LoVo (cell line): ENCODE results near the gene RNF115.
"Not testable (repeated sequence)": the region's sequence is repeated elsewhere in the genome, so short reads cannot be mapped to it uniquely, and the experiment has no call there.

ENCODE experiments used
- DNase-seq: peaks from one replicate; pipeline ENCODE4 v3.0.0-alpha.2; 2016; ENCODE audit warnings: low spot score

Gene RNF115

GRCh38 chr1:145730467-145730866, 93.4 kb downstream of the RNF115 start:
- no peak for DNase-seq

DNA sequence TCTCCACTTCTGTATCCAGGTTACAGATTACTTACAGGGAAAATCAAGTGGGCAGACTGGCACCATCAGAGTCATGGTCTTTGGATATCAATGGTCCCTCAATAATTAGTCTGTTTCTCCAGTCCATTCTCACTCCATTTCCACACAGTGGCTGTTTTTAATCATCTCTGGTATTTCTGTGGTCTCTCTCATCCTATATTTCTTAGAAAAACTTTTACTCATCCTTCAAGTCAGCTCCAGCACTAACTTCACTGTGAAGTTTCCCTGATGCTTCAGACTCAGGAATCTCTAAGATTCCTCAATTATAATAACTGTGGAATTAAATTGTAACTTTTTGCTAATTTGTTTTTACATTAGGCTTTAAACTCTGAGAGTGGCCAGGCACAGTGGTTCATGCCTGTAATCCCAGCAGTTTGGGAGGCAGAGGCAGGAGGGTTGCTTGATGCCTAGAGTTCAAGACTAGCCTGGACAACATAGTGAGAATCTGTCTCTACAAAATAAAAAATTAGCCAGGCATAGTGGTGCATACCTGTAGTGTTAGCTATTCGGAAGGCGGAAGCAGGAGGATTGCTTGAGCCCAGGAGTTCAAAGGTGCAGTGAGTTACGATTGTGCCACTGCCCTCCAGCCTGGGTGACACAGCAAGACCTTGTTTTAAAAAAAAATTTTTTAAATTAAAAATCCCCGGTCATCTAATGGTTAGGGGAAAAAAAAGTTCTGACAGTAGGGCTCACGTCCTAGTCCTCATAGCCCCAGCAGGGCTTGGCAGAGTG, 94.0 kb downstream of the RNF115 start:
- no peak for DNase-seq

GRCh38 chr1:145729196-145729595, 94.7 kb downstream of the RNF115 start:
- no peak for DNase-seq

- DNase-seq, result not testable (repeated sequence)
Measured at GRCh38 chr1:145726193-145726592, 97.7 kb downstream of the RNF115 start.

- DNase-seq, result peak; percentile 75
Measured at GRCh38 chr1:145720878-145721671, 102.8 kb downstream of the RNF115 start.

DNA sequence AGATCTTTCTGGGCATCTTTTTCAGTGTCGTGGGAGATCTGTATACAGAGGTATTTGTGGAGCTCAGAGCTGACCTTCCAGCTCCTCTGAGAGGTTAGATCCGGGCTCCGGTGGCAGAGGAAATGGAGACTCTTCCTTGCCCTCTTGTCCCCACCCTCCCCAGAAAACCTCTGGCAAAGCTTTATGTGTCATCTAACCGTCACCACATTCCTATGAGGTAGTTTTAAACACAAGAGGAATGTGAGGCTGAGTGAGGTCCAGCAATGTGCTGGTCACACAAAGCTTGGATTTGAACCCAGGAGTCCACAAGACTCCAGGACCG, 103.4 kb downstream of the RNF115 start:
- peak; percentile 26 for DNase-seq

DNA sequence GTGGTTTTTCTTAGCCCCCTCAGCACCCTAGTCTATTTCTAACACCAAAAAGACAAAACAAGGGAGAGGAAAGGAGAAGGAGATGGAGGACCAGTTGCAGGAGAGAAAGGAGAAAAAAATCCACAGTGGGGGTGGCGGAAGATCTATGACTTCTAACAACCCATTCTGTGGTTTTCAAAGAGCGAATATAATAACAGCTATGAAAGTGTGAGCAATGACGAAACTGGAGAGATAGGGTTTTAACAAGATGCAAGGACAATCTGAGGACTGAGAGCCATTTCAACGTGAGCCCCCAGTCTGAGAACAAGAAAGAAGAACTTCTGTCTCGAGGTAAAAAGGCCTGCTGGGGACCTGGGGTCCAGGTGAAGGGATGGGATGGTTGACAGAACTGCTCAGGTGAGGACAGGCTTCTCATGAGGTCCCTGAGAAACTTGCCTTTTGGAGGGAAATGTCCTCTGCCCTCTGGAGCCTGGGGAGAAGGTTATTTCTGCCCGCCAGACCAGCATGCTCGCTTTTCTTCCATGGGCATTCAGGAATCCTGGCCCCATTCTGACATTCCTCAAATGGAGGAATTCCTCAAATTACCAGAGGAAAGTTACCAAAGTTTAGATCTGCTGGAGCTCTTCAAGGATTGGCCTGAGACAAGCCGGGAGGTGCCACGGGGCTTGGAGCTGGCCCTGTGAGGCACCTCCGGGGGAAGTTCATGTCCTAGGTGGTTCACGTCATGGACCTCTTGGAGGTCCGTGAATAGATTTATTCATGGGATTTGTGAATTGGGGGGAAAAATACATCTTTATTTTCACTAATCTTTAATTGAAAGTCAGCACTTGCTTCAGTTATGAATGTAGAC, 104.4 kb downstream of the RNF115 start, which contains the start of gene CD160:
TSS of gene CD160 (plus strand) at position 270 of the 850 bp plus-strand sequence. CDS start 8,829 bp downstream, outside the sequence.
- no peak for DNase-seq

DNA sequence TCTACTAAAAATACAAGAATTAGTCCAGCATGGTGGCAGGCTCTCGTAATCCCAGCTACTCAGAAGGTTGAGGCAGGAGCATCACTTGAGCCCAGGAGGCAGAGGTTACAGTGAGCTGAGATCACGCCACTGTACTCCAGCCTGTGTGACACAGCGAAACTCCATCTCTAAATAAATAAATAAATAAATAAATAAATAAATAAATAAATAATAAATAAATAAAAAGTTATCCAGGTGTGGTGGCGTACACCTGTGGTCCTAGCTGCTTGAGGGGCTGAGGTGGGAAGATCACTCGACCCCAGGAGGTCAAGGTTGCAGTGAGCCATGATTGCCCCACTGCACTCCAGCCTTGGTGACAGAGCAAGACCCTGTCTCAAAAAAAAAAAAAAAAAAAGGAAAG, 105.4 kb downstream of the RNF115 start:
- not testable (repeated sequence) for DNase-seq

DNA sequence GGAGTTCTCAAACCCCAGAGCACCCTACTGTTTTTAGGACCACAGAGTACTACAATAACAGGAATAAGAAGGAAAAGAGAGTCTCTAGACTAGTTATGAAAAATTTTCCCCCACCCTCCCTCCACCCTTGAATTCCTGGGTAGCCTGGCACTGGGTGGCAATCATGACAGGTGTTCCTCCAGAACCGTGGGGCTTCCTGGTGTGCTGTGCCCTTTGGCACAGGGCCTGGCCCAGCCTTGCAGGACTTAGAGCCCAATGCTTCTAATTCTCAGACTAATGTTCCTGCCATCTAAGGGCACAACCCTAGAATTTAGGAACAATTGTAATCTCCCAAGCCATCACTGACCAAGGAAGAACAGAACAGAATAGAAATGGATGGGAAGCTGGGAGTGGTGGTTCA, 106.1 kb downstream of the RNF115 start:
- DNase-seq, result no peak

- no peak for DNase-seq
Measured at GRCh38 chr1:145716641-145717345, 107.1 kb downstream of the RNF115 start.

GRCh38 chr1:145714524-145715111, 109.3 kb downstream of the RNF115 start:
- no peak for DNase-seq

DNA sequence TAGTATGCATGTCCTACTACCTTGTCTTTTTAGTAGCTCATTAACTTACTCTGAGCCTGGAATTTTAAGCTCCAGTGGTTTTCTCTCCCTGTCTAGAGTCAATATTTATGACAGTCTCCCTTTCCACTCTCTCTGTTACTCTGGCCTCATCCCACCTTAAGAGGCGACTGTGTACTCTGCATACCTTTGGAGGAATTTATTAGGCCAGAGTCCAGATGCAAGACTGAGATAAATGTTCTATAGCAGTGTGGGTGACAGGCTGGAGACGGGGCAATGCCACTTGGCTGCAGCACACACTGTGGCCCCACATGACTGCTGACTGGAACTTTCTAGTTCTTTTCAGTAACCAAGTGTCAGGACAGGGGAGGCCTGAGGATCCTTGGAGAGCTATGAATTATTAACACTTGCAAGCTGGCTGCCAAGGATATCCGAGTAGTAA, 112.7 kb downstream of the RNF115 start:
- DNase-seq, result peak; percentile 44

- no peak for DNase-seq
Measured at GRCh38 chr1:145710291-145711027, 113.4 kb downstream of the RNF115 start.

GRCh38 chr1:145708063-145708462, 115.8 kb downstream of the RNF115 start:
- DNase-seq, result no peak

GRCh38 chr1:145707183-145707867, 116.6 kb downstream of the RNF115 start, which contains the start of gene PDZK1:
PDZK1 (minus strand) TSS chr1:145707368; CDS start chr1:145688021, 19,347 bp downstream.
- no peak for DNase-seq

DNA sequence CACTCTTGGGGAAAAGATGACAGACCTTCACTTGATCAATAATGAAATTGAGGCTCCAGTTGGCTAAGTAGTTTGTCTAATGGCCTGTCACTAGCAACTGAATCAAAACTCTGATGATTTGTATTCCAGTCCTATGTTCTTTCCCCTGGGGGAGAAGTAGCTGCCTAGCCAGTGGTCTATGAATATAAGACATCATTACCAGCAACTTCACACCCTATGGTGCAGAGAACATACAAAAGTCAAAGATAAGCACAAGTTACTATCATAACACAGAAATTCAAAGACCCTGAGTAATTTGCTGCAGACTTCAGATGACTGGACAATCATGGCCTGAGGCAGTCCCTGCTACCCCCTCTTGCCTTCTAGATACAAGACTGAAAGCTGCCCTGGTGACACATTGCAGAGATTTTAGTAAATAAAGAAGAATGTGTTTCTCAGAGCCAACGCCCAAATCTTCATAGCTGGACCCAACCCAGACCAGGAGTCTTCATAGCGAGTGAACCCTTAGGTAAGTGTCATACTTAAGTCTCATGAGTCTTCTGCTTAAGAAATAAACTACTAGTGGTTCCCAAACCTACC, 117.7 kb downstream of the RNF115 start:
- peak; percentile 67 for DNase-seq

DNA sequence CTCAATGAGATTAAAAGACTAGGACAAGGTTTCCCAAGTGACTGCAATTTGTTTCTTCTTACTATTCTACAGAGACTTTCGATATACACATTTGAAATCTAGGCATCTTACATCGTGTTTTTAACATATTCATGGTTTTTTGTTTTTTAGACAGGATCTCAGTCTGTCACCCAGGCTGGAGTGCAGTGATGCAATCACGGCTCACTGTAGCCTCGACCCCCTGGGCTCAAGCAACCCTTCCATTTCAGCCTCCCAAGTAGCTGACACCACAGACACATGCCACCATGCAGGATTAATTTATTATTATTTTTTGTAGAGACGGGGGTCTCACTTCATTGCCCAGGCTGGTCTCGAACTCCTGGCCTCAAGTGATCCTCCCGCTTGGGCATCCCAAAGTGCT, 118.3 kb downstream of the RNF115 start:
- no peak for DNase-seq

- no peak for DNase-seq
Measured at GRCh38 chr1:145702826-145703225, 121.1 kb downstream of the RNF115 start.

DNA sequence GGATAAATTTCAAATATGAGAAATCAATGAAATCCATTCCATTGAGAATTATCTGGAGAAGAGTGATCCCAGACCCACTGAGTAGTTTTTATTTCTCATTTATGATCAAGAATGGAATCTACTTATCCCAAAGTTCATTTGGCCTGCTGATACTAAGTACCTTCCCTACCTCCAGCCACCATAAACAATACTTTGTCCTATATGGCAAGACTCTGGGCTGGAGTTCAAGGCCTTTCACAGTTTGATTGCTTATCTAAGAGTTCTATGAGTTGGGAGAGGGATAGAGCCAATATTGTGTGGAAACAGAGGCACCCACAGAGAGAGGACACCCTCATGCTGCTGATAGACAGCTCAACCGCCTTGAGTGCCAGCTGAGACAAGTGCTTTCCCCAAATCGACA, 121.8 kb downstream of the RNF115 start:
- DNase-seq, result no peak
